A673 (cell line): Measurements from ENCODE around the gene ZBTB47.

Experiments
- EZH2 ChIP-seq: fragments of 200-600 bp; sonication (generic); IDR thresholded peaks from 2 replicates; pipeline ENCODE4 v1.6.1; 2017; ENCODE audit warnings: borderline replicate concordance, low read depth, mild to moderate bottlenecking, mixed read lengths, antibody characterized with exemption, low read length; ENCODE audit not compliant: poor library complexity, severe bottlenecking
- TF ChIP-seq, protein P1 (sequence below): fragments of 300-800, 200-600 bp; sonication (generic); conservative IDR thresholded peaks from 2 replicates; pipeline ENCODE4 v1.5.1; 2017; ENCODE audit warnings: low read depth, mild to moderate bottlenecking, antibody characterized with exemption, low read length, moderate library complexity, mixed read lengths

DNA sequence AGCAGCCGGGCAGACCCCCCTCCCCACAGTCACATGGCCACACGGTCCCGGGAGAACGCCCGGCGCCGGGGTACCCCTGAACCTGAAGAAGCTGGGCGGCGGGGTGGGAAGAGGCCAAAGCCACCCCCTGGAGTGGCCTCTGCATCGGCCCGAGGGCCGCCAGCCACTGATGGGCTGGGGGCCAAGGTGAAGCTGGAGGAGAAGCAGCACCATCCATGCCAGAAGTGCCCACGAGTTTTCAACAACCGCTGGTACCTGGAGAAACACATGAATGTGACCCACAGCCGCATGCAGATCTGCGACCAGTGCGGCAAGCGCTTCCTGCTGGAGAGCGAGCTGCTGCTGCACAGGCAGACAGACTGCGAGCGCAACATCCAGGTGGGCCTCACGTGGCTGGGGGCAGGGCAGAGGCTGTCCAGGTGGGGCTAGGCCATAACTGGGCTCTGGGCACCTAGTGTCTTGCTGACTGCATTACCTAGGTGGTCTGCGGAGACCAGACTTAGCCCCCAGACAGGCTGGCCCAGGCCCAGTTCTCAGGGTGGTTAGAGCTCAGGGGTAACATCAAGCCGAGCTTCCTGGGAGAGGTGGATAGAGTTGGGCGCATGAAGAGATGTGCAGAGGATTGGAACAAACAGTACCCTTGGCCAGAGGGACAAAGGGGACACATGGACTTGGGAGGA is 6.1 kb downstream of the ZBTB47 start:
- TF ChIP-seq, protein P1, sequence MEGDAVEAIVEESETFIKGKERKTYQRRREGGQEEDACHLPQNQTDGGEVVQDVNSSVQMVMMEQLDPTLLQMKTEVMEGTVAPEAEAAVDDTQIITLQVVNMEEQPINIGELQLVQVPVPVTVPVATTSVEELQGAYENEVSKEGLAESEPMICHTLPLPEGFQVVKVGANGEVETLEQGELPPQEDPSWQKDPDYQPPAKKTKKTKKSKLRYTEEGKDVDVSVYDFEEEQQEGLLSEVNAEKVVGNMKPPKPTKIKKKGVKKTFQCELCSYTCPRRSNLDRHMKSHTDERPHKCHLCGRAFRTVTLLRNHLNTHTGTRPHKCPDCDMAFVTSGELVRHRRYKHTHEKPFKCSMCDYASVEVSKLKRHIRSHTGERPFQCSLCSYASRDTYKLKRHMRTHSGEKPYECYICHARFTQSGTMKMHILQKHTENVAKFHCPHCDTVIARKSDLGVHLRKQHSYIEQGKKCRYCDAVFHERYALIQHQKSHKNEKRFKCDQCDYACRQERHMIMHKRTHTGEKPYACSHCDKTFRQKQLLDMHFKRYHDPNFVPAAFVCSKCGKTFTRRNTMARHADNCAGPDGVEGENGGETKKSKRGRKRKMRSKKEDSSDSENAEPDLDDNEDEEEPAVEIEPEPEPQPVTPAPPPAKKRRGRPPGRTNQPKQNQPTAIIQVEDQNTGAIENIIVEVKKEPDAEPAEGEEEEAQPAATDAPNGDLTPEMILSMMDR = no peak
- TF ChIP-seq EZH2 = no peak
